IMR-90 (cell line): Measurements from ENCODE around the gene SLC25A22. TPM values are rescaled to one million over a fixed set of nuclear protein-coding genes. Genes with fewer than 3 reads are reported as not detected.

Experiments used
- ATAC-seq: fragments of 200-7000 bp; cut with Tn5 transposase; 2 replicates; pipeline ENCODE4 v1.9.1; 2020; ENCODE audit warnings: low read depth, mild to moderate bottlenecking, moderate library complexity
- BruUV-seq: library from RNA; stranded (reverse); fragments of 400-500 nt; replicated peaks from 2 replicates; lab custom pipeline; 2021; lab: Mats Ljungman, UMichigan
- CTCF ChIA-PET: fragments of 300-600 bp; formaldehyde crosslinking; extraction: SDS; loops from one replicate; lab custom pipeline; 2021; ENCODE audit warnings: antibody characterized with exemption; lab: Yijun Ruan, JAX
- POLR2A ChIA-PET: fragments of 300-600 bp; sonication (Branson Sonifier 250); formaldehyde crosslinking; loops from one replicate; lab custom pipeline; 2022; ENCODE audit warnings: antibody characterized with exemption; ENCODE audit not compliant: unreplicated experiment; lab: Charles Lee
- DNase-seq: peaks from one replicate; pipeline ENCODE4 v3.0.0; 2013
- H2AFZ ChIP-seq: replicated peaks from 2 replicates; pipeline ENCODE3; 2013; ENCODE audit warnings: low read length, mild to moderate bottlenecking; ENCODE audit not compliant: poor library complexity
- H2AK5ac ChIP-seq: 2 replicates; pipeline ENCODE4 v1.6.1; 2013; ENCODE audit warnings: low read depth, low read length, inconsistent platforms
- H2AK9ac ChIP-seq: replicated peaks from 2 replicates; pipeline ENCODE3; 2013; ENCODE audit warnings: mild to moderate bottlenecking, low read depth, low read length, moderate library complexity; ENCODE audit not compliant: poor library complexity
- H2BK120ac ChIP-seq: 2 replicates; pipeline ENCODE4 v1.6.1; 2013; ENCODE audit warnings: low read depth, low read length, inconsistent platforms
- H2BK15ac ChIP-seq: 3 replicates; pipeline ENCODE4 v1.6.1; 2013; ENCODE audit warnings: low read depth, low read length, inconsistent platforms
- H2BK20ac ChIP-seq: 2 replicates; pipeline ENCODE4 v1.6.1; 2013; ENCODE audit warnings: low read depth, mild to moderate bottlenecking, inconsistent platforms, low read length, moderate library complexity
- H2BK5ac ChIP-seq: 2 replicates; pipeline ENCODE4 v1.6.1; 2013; ENCODE audit warnings: mild to moderate bottlenecking, low read depth, low read length, inconsistent platforms; ENCODE audit not compliant: poor library complexity, severe bottlenecking
- H3K14ac ChIP-seq: replicated peaks from 2 replicates; pipeline ENCODE4 v1.6.1; 2013; ENCODE audit warnings: low read depth, low read length, inconsistent platforms
- H3K18ac ChIP-seq: 2 replicates; pipeline ENCODE4 v1.6.1; 2013; ENCODE audit warnings: low read depth, low read length, control low read depth
- H3K23ac ChIP-seq: 2 replicates; pipeline ENCODE4 v1.6.1; 2013; ENCODE audit warnings: low read depth, low read length, inconsistent platforms
- H3K27ac ChIP-seq: 2 replicates; pipeline ENCODE4 v1.5.1; 2013; ENCODE audit warnings: mild to moderate bottlenecking, control low read depth, low read length; ENCODE audit not compliant: insufficient read depth
- H3K27me3 ChIP-seq: 2 replicates; pipeline ENCODE4 v1.6.1; 2013; ENCODE audit warnings: low read length; ENCODE audit not compliant: control insufficient read depth, insufficient read depth
- H3K36me3 ChIP-seq: 2 replicates; pipeline ENCODE4 v1.6.1; 2013; ENCODE audit warnings: low read length, mixed read lengths; ENCODE audit not compliant: control insufficient read depth, insufficient read depth
- H3K4ac ChIP-seq: 2 replicates; pipeline ENCODE4 v1.6.1; 2013; ENCODE audit warnings: low read depth, low read length, inconsistent platforms
- H3K4me1 ChIP-seq: 2 replicates; pipeline ENCODE4 v1.6.1; 2013; ENCODE audit warnings: low read length, mixed read lengths; ENCODE audit not compliant: control insufficient read depth, insufficient read depth
- H3K4me2 ChIP-seq: 2 replicates; pipeline ENCODE4 v1.6.1; 2013; ENCODE audit warnings: low read depth, mild to moderate bottlenecking, control low read depth, low read length, moderate library complexity
- H3K4me3 ChIP-seq: 2 replicates; pipeline ENCODE4 v1.5.1; 2013; ENCODE audit warnings: low read depth, mild to moderate bottlenecking, control low read depth, low read length, moderate library complexity; ENCODE audit not compliant: insufficient read depth
- H3K56ac ChIP-seq: 2 replicates; pipeline ENCODE4 v1.6.1; 2013; ENCODE audit warnings: low read length, inconsistent platforms; ENCODE audit not compliant: insufficient read depth; ENCODE audit errors: extremely low read depth
- H3K79me1 ChIP-seq, 2 experiments: 2 replicates each; pipeline ENCODE4 v1.6.1; 2013; ENCODE audit warnings: low read length in 2 of 2, inconsistent platforms in 1 of 2, low read depth in 1 of 2
- H3K9ac ChIP-seq: 2 replicates; pipeline ENCODE4 v1.6.1; 2013; ENCODE audit warnings: low read depth, low read length, control low read depth
- H3K9me1 ChIP-seq: 2 replicates; pipeline ENCODE4 v1.6.1; 2013; ENCODE audit warnings: low read length, inconsistent platforms; ENCODE audit not compliant: insufficient read depth
- H3K9me3 ChIP-seq: 2 replicates; pipeline ENCODE4 v1.6.1; 2013; ENCODE audit warnings: low read length; ENCODE audit not compliant: control insufficient read depth, insufficient read depth
- H4K20me1 ChIP-seq: 2 replicates; pipeline ENCODE4 v1.6.1; 2013; ENCODE audit warnings: low read length, inconsistent platforms; ENCODE audit not compliant: insufficient read depth
- H4K5ac ChIP-seq: 2 replicates; pipeline ENCODE4 v1.6.1; 2013; ENCODE audit warnings: mild to moderate bottlenecking, low read depth, low read length, control low read depth
- H4K8ac ChIP-seq, 2 experiments: 2 replicates each; pipeline ENCODE4 v1.6.1; 2013; ENCODE audit warnings: low read depth in 2 of 2, low read length in 2 of 2, control low read depth in 1 of 2, inconsistent platforms in 1 of 2
- H4K91ac ChIP-seq: 2 replicates; pipeline ENCODE4 v1.6.1; 2013; ENCODE audit warnings: low read depth, low read length, inconsistent platforms; ENCODE audit not compliant: insufficient read depth
- BHLHE40 ChIP-seq: fragments of 150-350 bp; IDR thresholded peaks from 2 replicates; pipeline ENCODE4 v1.6.1; 2016; ENCODE audit warnings: mild to moderate bottlenecking, low read depth, low read length
- CEBPB ChIP-seq: IDR thresholded peaks from 2 replicates; pipeline ENCODE4 v1.6.1; 2012; ENCODE audit warnings: low read depth, low read length, improper control_type of control experiment
- CHD1 ChIP-seq: IDR thresholded peaks from 2 replicates; pipeline ENCODE4 v1.6.1; 2012; ENCODE audit warnings: low read depth, low read length, improper control_type of control experiment
- ELK1 ChIP-seq: fragments of 150-350 bp; IDR thresholded peaks from 2 replicates; pipeline ENCODE4 v1.6.1; 2016; ENCODE audit warnings: low read depth, mild to moderate bottlenecking, low read length, moderate library complexity, borderline replicate concordance
- FOS ChIP-seq: fragments of 150-350 bp; IDR thresholded peaks from 2 replicates; pipeline ENCODE4 v1.6.1; 2016; ENCODE audit warnings: low read depth, low read length
- MAZ ChIP-seq: IDR thresholded peaks from 2 replicates; pipeline ENCODE4 v1.6.1; 2012; ENCODE audit warnings: low read depth, mild to moderate bottlenecking, low read length, improper control_type of control experiment, moderate library complexity, borderline replicate concordance
- MXI1 ChIP-seq: IDR thresholded peaks from 2 replicates; pipeline ENCODE4 v1.6.1; 2012; ENCODE audit warnings: low read depth, mild to moderate bottlenecking, low read length, moderate library complexity, borderline replicate concordance
- NFE2L2 ChIP-seq: fragments of 150-350 bp; IDR thresholded peaks from 2 replicates; pipeline ENCODE4 v1.6.1; 2016; ENCODE audit warnings: low read depth, mild to moderate bottlenecking, low read length
- POLR2A ChIP-seq: IDR thresholded peaks from 2 replicates; pipeline ENCODE4 v1.6.1; 2012; ENCODE audit warnings: mild to moderate bottlenecking, low read depth, low read length
- RAD21 ChIP-seq: IDR thresholded peaks from 2 replicates; pipeline ENCODE4 v1.6.1; 2012; ENCODE audit warnings: low read length, improper control_type of control experiment
- RCOR1 ChIP-seq: IDR thresholded peaks from 2 replicates; pipeline ENCODE4 v1.6.1; 2012; ENCODE audit warnings: mild to moderate bottlenecking, low read length, improper control_type of control experiment; ENCODE audit not compliant: insufficient replicate concordance
- SMC3 ChIP-seq: fragments of 150-350 bp; IDR thresholded peaks from 2 replicates; pipeline ENCODE4 v1.6.1; 2016; ENCODE audit warnings: low read depth, mild to moderate bottlenecking, antibody characterized with exemption, low read length, moderate library complexity
- USF2 ChIP-seq: fragments of 150-350 bp; IDR thresholded peaks from 2 replicates; pipeline ENCODE4 v1.6.1; 2017; ENCODE audit warnings: mild to moderate bottlenecking, antibody characterized with exemption, low read length, low read depth
- WGBS, 2 experiments: methylation state at CpG; one replicate each; pipeline versions ENCODE4 v1.1.5 to v1.1.7; 2013; ENCODE audit warnings: missing lambda C conversion rate in 2 of 2; ENCODE audit not compliant: insufficient read length in 1 of 2; ENCODE audit errors: extremely low coverage in 2 of 2; 5-methylcytosine and 5-hydroxymethylcytosine counted together
- dilution Hi-C: fragments of 300-500 bp; cut with HindIII; formaldehyde crosslinking; loops from one replicate; pipeline ENCODE4 v1.14.3; 2018; ENCODE audit warnings: low sequenced_read_pairs; ENCODE audit not compliant: unreplicated experiment
- in situ Hi-C: fragments of 300-500 bp; cut with MboI; formaldehyde crosslinking; loops from 3 replicates; pipeline ENCODE4 v1.14.3; 2019; ENCODE audit warnings: low sequenced_read_pairs, inconsistent platforms, mixed read lengths
- intact Hi-C: fragments of 100-400 bp; cut with micrococcal nuclease; formaldehyde crosslinking; loops from 2 replicates; pipeline ENCODE4 v1.10.0; 2022
- polyA plus RNA-seq, 3 experiments: library from polyadenylated mRNA; depleted of rRNA; stranded (reverse); fragments of >200 nt; gene quantifications; 2 replicates each; pipeline ENCODE4 v1.2.3, GENCODE V29; 2012; ENCODE audit warnings: low replicate concordance in 1 of 3
- total RNA-seq: library from RNA; depleted of rRNA; stranded (reverse); fragments of >200 nt; gene quantifications from 2 replicates; pipeline ENCODE4 v1.2.3, GENCODE V29; 2012

The SLC25A22 gene
- total and polyA plus RNA-seq, 2 of the 4 experiments (the other 2 are of a cell fraction), result 8.2 to 41.3 TPM

GRCh38 chr11:774873-775592 is 23.0 kb downstream of the SLC25A22 start (continued):
- no peak for TF ChIP-seq CHD1
- TF ChIP-seq BHLHE40, result no peak
- TF ChIP-seq POLR2A, result no peak

- Histone ChIP-seq H4K5ac (no peak overlapping the region), H3K4me1 (peaks cover 13% of the 10 kb centered on the region), H3K4ac (no peak overlapping the region), H3K9ac (no peak overlapping the region), H3K14ac (no peak overlapping the region), H3K23ac (no peak overlapping the region), H2AFZ (no peak overlapping the region), H3K4me2 (no peak overlapping the region), H3K36me3 (peaks cover 39% of the 10 kb centered on the region), H2AK9ac (peak overlapping the region; percentile 5), H3K27me3 (no peaks in the 10 kb centered on the region), H3K9me1 (peaks cover 11% of the 10 kb centered on the region; the same call in 1 of the 2 replicates), H3K18ac (no peak overlapping the region), H4K20me1 (peaks cover 67% of the 10 kb centered on the region), H2BK5ac (no peak overlapping the region), H4K91ac (no peak overlapping the region), H2BK15ac (no peak overlapping the region), H3K56ac (no peak overlapping the region), H2AK5ac (no peak overlapping the region), H2BK120ac (no peak overlapping the region), H3K79me1 (peaks cover 11 to 68% of the 10 kb centered on the region in 2 experiments), H4K8ac (no peak overlapping the region; a peak in 1 of 4 replicates), H3K27ac (no peak overlapping the region), H2BK20ac (no peak overlapping the region), H3K4me3 (no peak overlapping the region), H3K9me3 (no peaks in the 10 kb centered on the region)
- no peak for DNase-seq
- dilution Hi-C loops (no loop called here), intact Hi-C loops (no loop called here), in situ Hi-C loops (no loop called here)
- no TSS peak for BruUV-seq
- ChIA-PET CTCF (no interaction called here), POLR2A (no interaction called here)
- TF ChIP-seq FOS (no peak), BHLHE40 (no peak), CHD1 (no peak), RCOR1 (no peak), USF2 (no peak), MAZ (no peak), MXI1 (no peak), RAD21 (no peak), SMC3 (no peak), POLR2A (no peak), ELK1 (no peak), CEBPB (no peak), NFE2L2 (no peak)
- 78% methylated on average over 3 of the region's 9 CpGs; no CpG with 5 or more reads in 1 of the 2 experiments for WGBS, 2 experiments
- no peak for ATAC-seq
Measured at GRCh38 chr11:773830-774229, 24.3 kb downstream of the SLC25A22 start.
